B cell (primary cell): Measurements from ENCODE around the gene HHAT. TPM values are rescaled to one million over a fixed set of nuclear protein-coding genes. Genes with fewer than 3 reads are reported as not detected.

Experiments used
- ATAC-seq: fragments of 200-7000 bp; cut with Tn5 transposase; one replicate; pipeline ENCODE4 v1.10.0; 2021; ENCODE audit warnings: low read depth, mild to moderate bottlenecking, moderate number of reproducible peaks, moderate library complexity
- CTCF ChIA-PET: fragments of 350-600 bp; sonication (Branson Sonifier 250); formaldehyde crosslinking; loops from one replicate; lab custom pipeline; 2021; ENCODE audit warnings: antibody characterized with exemption, inconsistent platforms; lab: Charles Lee
- POLR2A ChIA-PET: fragments of 350-600 bp; sonication (Branson Sonifier 250); formaldehyde crosslinking; loops from one replicate; lab custom pipeline; 2021; ENCODE audit warnings: antibody characterized with exemption; lab: Charles Lee
- DNase-seq: peaks from one replicate; pipeline ENCODE4 v3.0.0; 2013
- H2AFZ ChIP-seq: 2 replicates; pipeline ENCODE4 v1.6.1; 2012; ENCODE audit warnings: mild to moderate bottlenecking, low read depth, low read length; ENCODE audit not compliant: insufficient read depth, poor library complexity, severe bottlenecking
- H3K27ac ChIP-seq, 2 donors: 1 replicate in 1 of 2; 2 replicates in 1 of 2; pipeline ENCODE4 v1.5.1; 2012 to 2013; ENCODE audit warnings: low read length in 2 of 2, mild to moderate bottlenecking in 2 of 2, moderate library complexity in 1 of 2
- H3K27me3 ChIP-seq, 4 experiments: fragments of 200-600 bp in 1 of 4; sonication (generic) in 1 of 4; replicated peaks in 1 of 4; 1 replicate in 2 of 4; 2 replicates in 2 of 4; pipeline versions ENCODE4 v1.6.1 to v1.7.0; 2013 to 2016; ENCODE audit warnings: low read length in 3 of 4, mild to moderate bottlenecking in 2 of 4, mixed read lengths in 1 of 4, moderate library complexity in 1 of 4; ENCODE audit not compliant: insufficient read depth in 4 of 4, control insufficient read depth in 3 of 4; ENCODE audit errors: control extremely low read depth in 1 of 4
- H3K36me3 ChIP-seq, 2 experiments: replicated peaks in 1 of 2; 1 replicate in 1 of 2; 2 replicates in 1 of 2; pipeline versions ENCODE4 v1.6.1 to v1.7.1; 2013; ENCODE audit warnings: low read length in 1 of 2; ENCODE audit not compliant: insufficient read depth in 2 of 2, control insufficient read depth in 1 of 2; ENCODE audit errors: control extremely low read depth in 1 of 2, extremely low read depth in 1 of 2
- H3K4me1 ChIP-seq, 2 donors: fragments of 200-600 bp in 1 of 2; sonication (generic) in 1 of 2; 1 replicate in 1 of 2; 2 replicates in 1 of 2; pipeline versions ENCODE4 v1.5.1 to v1.6.1; 2013 to 2017; ENCODE audit warnings: low read length in 2 of 2; ENCODE audit not compliant: control insufficient read depth in 2 of 2, insufficient read depth in 2 of 2
- H3K4me2 ChIP-seq: replicated peaks from 2 replicates; pipeline ENCODE3; 2012; ENCODE audit warnings: mild to moderate bottlenecking, low read depth, low read length; ENCODE audit not compliant: poor library complexity, severe bottlenecking
- H3K4me3 ChIP-seq, 5 experiments: fragments of 200-600 bp in 1 of 5; sonication (generic) in 1 of 5; 1 replicate in 3 of 5; 2 replicates in 2 of 5; pipeline versions ENCODE4 v1.5.1 to v1.7.0; 2011 to 2016; ENCODE audit warnings: low read length in 4 of 5, mild to moderate bottlenecking in 4 of 5, low read depth in 2 of 5, control low read depth in 1 of 5, moderate library complexity in 1 of 5; ENCODE audit not compliant: insufficient read depth in 1 of 5; ENCODE audit errors: control extremely low read depth in 1 of 5, extremely low read depth in 1 of 5
- H3K79me2 ChIP-seq: fragments of 200-600 bp; sonication (generic); one replicate; pipeline ENCODE4 v1.6.0; 2016; ENCODE audit warnings: low read length; ENCODE audit not compliant: control insufficient read depth, insufficient read depth
- H3K9ac ChIP-seq: fragments of 200-600 bp; sonication (generic); 2 replicates; pipeline ENCODE4 v1.6.1; 2017; ENCODE audit warnings: mild to moderate bottlenecking, low read length, moderate library complexity
- H3K9me3 ChIP-seq, 3 donors: one replicate each; pipeline versions ENCODE4 v1.6.1 to v1.7.1; 2013; ENCODE audit warnings: low read length in 2 of 3; ENCODE audit not compliant: control insufficient read depth in 2 of 3, insufficient read depth in 1 of 3; ENCODE audit errors: control extremely low read depth in 1 of 3
- H4K20me1 ChIP-seq: 2 replicates; pipeline ENCODE4 v1.6.0; 2012; ENCODE audit warnings: mild to moderate bottlenecking, low read length; ENCODE audit not compliant: insufficient read depth, control insufficient read depth, poor library complexity, severe bottlenecking
- H3K27ac Mint-ChIP-seq: one replicate; pipeline ENCODE4 v1.8.0; 2021; ENCODE audit warnings: mixed read lengths
- H3K27me3 Mint-ChIP-seq: one replicate; pipeline ENCODE4 v1.8.0; 2021; ENCODE audit warnings: mixed read lengths
- H3K4me1 Mint-ChIP-seq: one replicate; pipeline ENCODE4 v1.8.0; 2021; ENCODE audit warnings: mixed read lengths
- H3K4me3 Mint-ChIP-seq: one replicate; pipeline ENCODE4 v1.8.0; 2021; ENCODE audit warnings: mixed read lengths
- H3K9me3 Mint-ChIP-seq: one replicate; pipeline ENCODE4 v1.8.0; 2022; ENCODE audit warnings: mixed read lengths; ENCODE audit not compliant: insufficient read depth
- CTCF ChIP-seq: fragments of 200-600 bp; IDR thresholded peaks from one replicate; pipeline ENCODE4 v1.8.0; 2022; ENCODE audit warnings: antibody characterized with exemption, mild to moderate bottlenecking
- EZH2 ChIP-seq: IDR thresholded peaks from 2 replicates; pipeline ENCODE4 v1.6.1; 2012; ENCODE audit warnings: borderline replicate concordance, low read depth, mild to moderate bottlenecking, moderate library complexity, low read length; ENCODE audit not compliant: insufficient read depth, poor library complexity, severe bottlenecking
- WGBS: methylation state at CpG from one replicate; pipeline ENCODE4 v1.1.5; 2013; ENCODE audit warnings: missing lambda C conversion rate; ENCODE audit not compliant: insufficient coverage; 5-methylcytosine and 5-hydroxymethylcytosine counted together
- intact Hi-C: fragments of 100-400 bp; cut with micrococcal nuclease; formaldehyde crosslinking; loops from one replicate; pipeline ENCODE4 v1.10.0; 2022
- polyA plus RNA-seq: library from polyadenylated mRNA; depleted of rRNA; stranded (reverse); fragments of >200 nt; gene quantifications from 2 replicates; pipeline ENCODE4 v1.2.3, GENCODE V29; 2012
- total RNA-seq, 2 donors: library from RNA; stranded (reverse); fragments of 120-200 nt in 1 of 2; gene quantifications; 1 replicate in 1 of 2; 2 replicates in 1 of 2; pipeline versions ENCODE4 v1.2.3 to v1.2.4, GENCODE V29; 2013 to 2022

The HHAT gene
- total and polyA plus RNA-seq, 2 donors (not counting 1 experiment from before 2014, with no cell fraction given): 4.0 to 28.2 TPM

- no peak overlapping the region for H3K9ac ChIP-seq
- H3K4me1 Mint-ChIP-seq: no peaks in the 10 kb centered on the region
- no peak overlapping the region for H3K4me3 Mint-ChIP-seq
- H3K27me3 Mint-ChIP-seq: no peaks in the 10 kb centered on the region
- no peaks in the 10 kb centered on the region for H3K36me3 ChIP-seq
- POLR2A ChIA-PET: no interaction called here
- no peak overlapping the region for H3K27ac ChIP-seq
- ATAC-seq (no peak), DNase-seq (no peak)
- no peaks in the 10 kb centered on the region for H3K79me2 ChIP-seq
- no peaks in the 10 kb centered on the region for H3K27me3 ChIP-seq
- WGBS: no CpG with 5 or more reads among the region's 3 CpGs
- intact Hi-C loops: no loop called here
- no peaks in the 10 kb centered on the region for H3K4me1 ChIP-seq
- no peak overlapping the region for H3K4me2 ChIP-seq
- no peak overlapping the region for H3K27ac Mint-ChIP-seq
- H3K9me3 ChIP-seq: peaks cover 0 to 4% (median 1%) of the 10 kb centered on the region in 3 donors
- H4K20me1 ChIP-seq: no peaks in the 10 kb centered on the region
- peaks cover 14% of the 10 kb centered on the region for H3K9me3 Mint-ChIP-seq
- TF ChIP-seq CTCF (no peak), EZH2 (no peak)
- no peak overlapping the region for H2AFZ ChIP-seq
- CTCF ChIA-PET: no interaction called here
- no peak overlapping the region for H3K4me3 ChIP-seq
Measured at GRCh38 chr1:210588946-210589345, 260.2 kb downstream of the HHAT start.

DNA sequence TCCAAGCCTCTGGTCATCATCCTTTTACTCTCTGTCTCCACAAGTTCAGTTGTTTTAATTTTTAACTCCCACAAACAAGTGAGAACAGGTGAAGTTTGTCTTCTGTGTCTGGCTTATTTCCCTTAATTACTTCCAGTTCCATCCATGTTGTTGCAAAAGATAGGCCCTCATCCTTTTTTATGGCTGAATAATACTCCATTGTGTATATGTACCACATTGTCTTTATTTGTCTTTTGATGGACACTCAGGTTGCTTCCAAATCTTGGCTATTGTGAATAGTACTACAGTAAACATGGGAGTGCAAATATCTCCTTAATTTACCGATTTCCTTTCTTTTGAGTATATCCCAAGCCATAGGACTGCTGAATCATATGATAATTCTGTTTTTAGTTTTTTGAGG lies 262.5 kb downstream of the HHAT start:
- no peak overlapping the region for H3K9ac ChIP-seq
- H2AFZ ChIP-seq: no peak overlapping the region
- no peak overlapping the region for H3K4me2 ChIP-seq
- H3K9me3 ChIP-seq: peaks cover 0 to 4% (median 1%) of the 10 kb centered on the region in 3 donors
- no peaks in the 10 kb centered on the region for H4K20me1 ChIP-seq
- POLR2A ChIA-PET: no interaction called here
- no peak for DNase-seq
- H3K27me3 ChIP-seq: no peaks in the 10 kb centered on the region
- WGBS: no CpG with 5 or more reads among the region's 1 CpG
- Mint-ChIP-seq H3K4me1 (no peaks in the 10 kb centered on the region), H3K27ac (no peak overlapping the region), H3K27me3 (no peaks in the 10 kb centered on the region), H3K9me3 (peaks cover 16% of the 10 kb centered on the region), H3K4me3 (no peak overlapping the region)
- no peaks in the 10 kb centered on the region for H3K79me2 ChIP-seq
- H3K27ac ChIP-seq: no peak overlapping the region
- CTCF ChIA-PET: no interaction called here
- intact Hi-C loops: no loop called here
- no peaks in the 10 kb centered on the region for H3K36me3 ChIP-seq
- no peak for ATAC-seq
- H3K4me3 ChIP-seq: no peak overlapping the region
- TF ChIP-seq CTCF (no peak), EZH2 (no peak)
- no peaks in the 10 kb centered on the region for H3K4me1 ChIP-seq
